ENCODE results near the gene KRT33A.
"Not testable (repeated sequence)": the region's sequence is repeated elsewhere in the genome, so short reads cannot be mapped to it uniquely, and the experiment has no call there.

Gene KRT33A

GRCh38 chr17:41360296-41360995, 9.8 kb upstream of the KRT33A start:
- no peak for DNase-seq

GRCh38 chr17:41354536-41354935, 3.9 kb upstream of the KRT33A start:
- no peak for DNase-seq

- DNase-seq, result no peak
Observed at GRCh38 chr17:41352597-41353366, 2.2 kb upstream of the KRT33A start.

- DNase-seq, result no peak
Observed at GRCh38 chr17:41351177-41351576, 549 bp upstream of the KRT33A start.

GRCh38 chr17:41347869-41348760, 2.5 kb downstream of the KRT33A start:
- DNase-seq, result no peak

GRCh38 chr17:41346421-41346820, 4.2 kb downstream of the KRT33A start:
- DNase-seq, result not testable (repeated sequence)

- no peak for DNase-seq
Observed at GRCh38 chr17:41345992-41346391, 4.6 kb downstream of the KRT33A start.

GRCh38 chr17:41343029-41343428, 7.6 kb downstream of the KRT33A start:
- DNase-seq, result no peak

GRCh38 chr17:41340934-41341861, 9.4 kb downstream of the KRT33A start:
- DNase-seq, result no peak

GRCh38 chr17:41340494-41340893, 10.1 kb downstream of the KRT33A start:
- DNase-seq, result no peak

- DNase-seq, result no peak
Observed at GRCh38 chr17:41339571-41340172, 11.0 kb downstream of the KRT33A start.

- no peak for DNase-seq
Observed at GRCh38 chr17:41338961-41339485, 11.6 kb downstream of the KRT33A start.

GRCh38 chr17:41335747-41336146, 14.9 kb downstream of the KRT33A start:
- DNase-seq, result no peak

GRCh38 chr17:41334385-41335305, 16.0 kb downstream of the KRT33A start:
- DNase-seq, result no peak

- no peak for DNase-seq
Observed at GRCh38 chr17:41333836-41334235, 16.8 kb downstream of the KRT33A start.

GRCh38 chr17:41333098-41333497, 17.5 kb downstream of the KRT33A start:
- DNase-seq, result no peak

GRCh38 chr17:41332239-41332638, 18.4 kb downstream of the KRT33A start:
- DNase-seq, result no peak

- DNase-seq, result no peak
Observed at GRCh38 chr17:41331606-41332005, 19.0 kb downstream of the KRT33A start.

- DNase-seq, result peak; percentile 3
Observed at GRCh38 chr17:41329279-41329948, 21.2 kb downstream of the KRT33A start.

- no peak for DNase-seq
Observed at GRCh38 chr17:41328207-41328606, 22.4 kb downstream of the KRT33A start.
